ENCODE data around the gene CLN3. TPM values are rescaled to one million over a fixed set of nuclear protein-coding genes. Genes with fewer than 3 reads are reported as not detected.
A peak's percentile ranks its signal among the peaks of the same experiment; 100 is the strongest.

The CLN3 gene
- total and polyA plus RNA-seq, 9 of the 15 experiments (the other 6 are each of a cell fraction or from before 2014, with no cell fraction given), result 2.5 to 27.1 (median 11.6) TPM

GRCh38 chr16:28511031-28511430 is 19.2 kb upstream of the CLN3 start:
- H3K4me3 ChIP-seq, result no peak overlapping the region
- FAIRE-seq (no peak), ATAC-seq (no peak), DNase-seq (ENCODE audit: extremely low read depth in 1 of 4, low spot score in 3 of 4) (no peak)
- peaks cover 0 to 10% of the 10 kb centered on the region in 2 experiments; a peak in 3 of 5 replicates for H3K4me1 ChIP-seq (replicated peaks in 1 of 2; ENCODE audit: control insufficient read depth in 2 of 2, insufficient read depth in 2 of 2, low read length in 2 of 2)
- H3K36me3 ChIP-seq (ENCODE audit: control insufficient read depth, insufficient read depth, low read length), result no peaks in the 10 kb centered on the region
- no peak overlapping the region for H3K27ac ChIP-seq (ENCODE audit: extremely low read depth, low read depth, low read length)
- no peak overlapping the region for H2AFZ ChIP-seq (ENCODE audit: low read depth, low read length)
- WGBS (ENCODE audit: insufficient coverage, low coverage, missing lambda C conversion rate), result 12% methylated on average over 3 of the region's 3 CpGs
- H3K4me2 ChIP-seq (ENCODE audit: insufficient read depth, low read length), result no peak overlapping the region
- H3K9ac ChIP-seq (ENCODE audit: insufficient read depth in 1 of 2, low read depth in 2 of 2, low read length in 2 of 2), result no peak overlapping the region
- TF ChIP-seq EP300 (IDR thresholded peaks at IDR 0.05; ENCODE audit: low read length) (no peak), ILK (tag; IDR thresholded peaks at IDR 0.05; ENCODE audit: borderline replicate concordance, low read depth) (no peak)
- no peaks in the 10 kb centered on the region for H3K79me2 ChIP-seq (ENCODE audit: control insufficient read depth, insufficient read depth, low read length)
- no TSS peak for BruUV-seq (replicated peaks)
- intact Hi-C loops (cut with micrococcal nuclease) (no loop called here), in situ Hi-C loops (cut with MboI) (no loop called here)
- no peaks in the 10 kb centered on the region for H3K9me3 ChIP-seq (replicated peaks; ENCODE audit: control insufficient read depth, insufficient read depth, low read depth, low read length)
- H3K27me3 ChIP-seq (ENCODE audit: control insufficient read depth in 2 of 2, insufficient read depth in 2 of 2, low read length in 2 of 2), result peaks cover 0 to 4% of the 10 kb centered on the region in 2 experiments; a peak in 3 of 5 replicates
- ChIA-PET POLR2A (interaction anchor here (0.7 kb wide), 1 partner anchor 64 kb away, joined by 3 read pairs; no protein-coding TSS in a partner anchor), CTCF (ENCODE audit: low intra/inter-chr PET ratio) (no interaction called here)
- no peaks in the 10 kb centered on the region for H3K9me1 ChIP-seq (ENCODE audit: control insufficient read depth, insufficient read depth, low read length)
- H4K20me1 ChIP-seq (replicated peaks; ENCODE audit: control insufficient read depth, insufficient read depth, low read length), result no peaks in the 10 kb centered on the region

- no peak for ATAC-seq
- CTCF ChIA-PET (ENCODE audit: low intra/inter-chr PET ratio), result interaction anchor here (0.7 kb wide), 1 partner anchor 1266 kb away, joined by 3 read pairs; no protein-coding TSS in a partner anchor
These were observed 13.7 kb upstream of the CLN3 start for GRCh38 chr16:28505489-28506137.

More at GRCh38 chr16:28505489-28506137, 13.7 kb upstream of the CLN3 start:
- no peak for TF ChIP-seq IFI16 (CRISPR knock-in tag; IDR thresholded peaks at IDR 0.05)
- TF ChIP-seq NRF1 (conservative IDR thresholded peaks at IDR 0.05 in 1 of 2, IDR thresholded peaks at IDR 0.05 in 1 of 2), result no peak
- no peak for TF ChIP-seq MCM3 (IDR thresholded peaks at IDR 0.05)
- TF ChIP-seq NELFE (IDR thresholded peaks at IDR 0.05; ENCODE audit: insufficient read depth, insufficient read length), result no peak
- TF ChIP-seq ZNF764 (CRISPR knock-in tag; IDR thresholded peaks at IDR 0.05; ENCODE audit: low read depth), result no peak
- no peak for TF ChIP-seq ZNF668 (CRISPR knock-in tag; IDR thresholded peaks at IDR 0.05)
- intact Hi-C loops (cut with micrococcal nuclease), result no loop called here
- WGBS (ENCODE audit: insufficient coverage, low coverage, missing lambda C conversion rate), result 9% methylated on average over 14 of the region's 14 CpGs
- Histone ChIP-seq H3K79me2 (ENCODE audit: control insufficient read depth, insufficient read depth, low read length) (no peaks in the 10 kb centered on the region), H3K4me3 (no peak overlapping the region), H3K9me3 (replicated peaks; ENCODE audit: control insufficient read depth, insufficient read depth, low read depth, low read length) (no peaks in the 10 kb centered on the region), H3K9ac (ENCODE audit: insufficient read depth in 1 of 2, low read depth in 2 of 2, low read length in 2 of 2) (no peak overlapping the region), H2AFZ (ENCODE audit: low read depth, low read length) (no peak overlapping the region), H3K36me3 (ENCODE audit: control insufficient read depth, insufficient read depth, low read length) (no peaks in the 10 kb centered on the region), H3K4me2 (ENCODE audit: insufficient read depth, low read length) (no peak overlapping the region), H3K4me1 (replicated peaks in 1 of 2; ENCODE audit: control insufficient read depth in 2 of 2, insufficient read depth in 2 of 2, low read length in 2 of 2) (peaks cover 0 to 15% of the 10 kb centered on the region in 2 experiments; a peak in 3 of 5 replicates), H3K27me3 (ENCODE audit: control insufficient read depth in 2 of 2, insufficient read depth in 2 of 2, low read length in 2 of 2) (peaks cover 0 to 32% of the 10 kb centered on the region in 2 experiments; a peak in 3 of 5 replicates), H3K9me1 (ENCODE audit: control insufficient read depth, insufficient read depth, low read length) (no peaks in the 10 kb centered on the region), H4K20me1 (replicated peaks; ENCODE audit: control insufficient read depth, insufficient read depth, low read length) (no peaks in the 10 kb centered on the region), H3K27ac (ENCODE audit: extremely low read depth, low read depth, low read length) (no peak overlapping the region)
- BruUV-seq (replicated peaks), result no TSS peak
- POLR2A ChIA-PET, result interaction anchor here (1.3 kb wide), 1 partner anchor 17 kb away, joined by 5 read pairs; no protein-coding TSS in a partner anchor
- DNase-seq (ENCODE audit: extremely low read depth in 1 of 4, low spot score in 3 of 4), result peak in 1 of 4 experiments; percentile 10
- in situ Hi-C loops (cut with MboI), result no loop called here
- FAIRE-seq, result no peak
